Natural killer cell treated with Interleukin-12 subunit alpha and Interleukin-12 subunit beta and Interleukin-15 and Interleukin-18, amount 100 ng/mL, for 72 hours (primary cell): Measurements from ENCODE around the gene DISP3. TPM values are rescaled to one million over a fixed set of nuclear protein-coding genes. Genes with fewer than 3 reads are reported as not detected.

Experiments
- ATAC-seq, 2 donors: fragments of 150-1000 bp; cut with Tn5 transposase in 1 of 2; sonication (Bioruptor Pico), chemical (Tn5 transposase) in 1 of 2; 2 replicates each; pipeline ENCODE4 v1.10.0; 2021
- DNase-seq: peaks from one replicate; pipeline ENCODE4 v3.0.0; 2022; ENCODE audit warnings: low spot score
- H3K27ac Mint-ChIP-seq, 2 donors: 1 replicate in 1 of 2; 2 replicates in 1 of 2; pipeline ENCODE4 v1.8.0; 2022; ENCODE audit warnings: mixed read lengths in 2 of 2, mild to moderate bottlenecking in 1 of 2, moderate library complexity in 1 of 2
- H3K27me3 Mint-ChIP-seq, 2 donors: 1 replicate in 1 of 2; 2 replicates in 1 of 2; pipeline ENCODE4 v1.8.0; 2022; ENCODE audit warnings: mixed read lengths in 2 of 2
- H3K36me3 Mint-ChIP-seq: one replicate; pipeline ENCODE4 v1.8.0; 2022; ENCODE audit warnings: mixed read lengths
- H3K4me1 Mint-ChIP-seq, 2 donors: 1 replicate in 1 of 2; 2 replicates in 1 of 2; pipeline ENCODE4 v1.8.0; 2022; ENCODE audit warnings: low read depth in 2 of 2, mixed read lengths in 2 of 2, mild to moderate bottlenecking in 1 of 2
- H3K4me3 Mint-ChIP-seq: one replicate; pipeline ENCODE4 v1.8.0; 2022; ENCODE audit warnings: mixed read lengths
- H3K9me3 Mint-ChIP-seq: 2 replicates; pipeline ENCODE4 v1.8.0; 2022; ENCODE audit warnings: mixed read lengths
- total RNA-seq, 2 donors: library from RNA; stranded (reverse); gene quantifications; one replicate each; pipeline ENCODE4 v1.2.3, GENCODE V29; 2022

The DISP3 gene
- total RNA-seq, 2 donors from 2014 or later = 0.81 to 1.8 TPM

GRCh38 chr1:11470912-11471311, 8.0 kb upstream of the DISP3 start:
- Mint-ChIP-seq H3K27ac (no peak overlapping the region), H3K4me3 (no peak overlapping the region), H3K27me3 (peaks cover 21 to 31% of the 10 kb centered on the region in 2 donors), H3K4me1 (peaks cover 0 to 4% of the 10 kb centered on the region in 2 donors), H3K36me3 (no peaks in the 10 kb centered on the region), H3K9me3 (no peaks in the 10 kb centered on the region)
- ATAC-seq (no peak), DNase-seq (no peak)

GRCh38 chr1:11471473-11471872, 7.5 kb upstream of the DISP3 start:
- ATAC-seq = no peak
- H3K36me3 Mint-ChIP-seq = no peaks in the 10 kb centered on the region
- H3K4me1 Mint-ChIP-seq = peaks cover 0 to 4% of the 10 kb centered on the region in 2 donors
- DNase-seq = no peak
- H3K4me3 Mint-ChIP-seq = no peak overlapping the region
- H3K27me3 Mint-ChIP-seq = peaks cover 23 to 32% of the 10 kb centered on the region in 2 donors
- no peaks in the 10 kb centered on the region for H3K9me3 Mint-ChIP-seq
- no peak overlapping the region for H3K27ac Mint-ChIP-seq

GRCh38 chr1:11472284-11472683, 6.7 kb upstream of the DISP3 start:
- Mint-ChIP-seq H3K27me3 (peaks cover 23 to 32% of the 10 kb centered on the region in 2 donors), H3K36me3 (no peaks in the 10 kb centered on the region), H3K4me1 (peaks cover 0 to 4% of the 10 kb centered on the region in 2 donors), H3K4me3 (no peak overlapping the region), H3K9me3 (no peaks in the 10 kb centered on the region), H3K27ac (no peak overlapping the region)
- DNase-seq = no peak
- no peak for ATAC-seq

GRCh38 chr1:11472741-11473140, 6.2 kb upstream of the DISP3 start:
- Mint-ChIP-seq H3K36me3 (no peaks in the 10 kb centered on the region), H3K9me3 (no peaks in the 10 kb centered on the region), H3K27ac (no peak overlapping the region), H3K27me3 (peaks cover 24 to 36% of the 10 kb centered on the region in 2 donors), H3K4me3 (no peak overlapping the region), H3K4me1 (peaks cover 0 to 6% of the 10 kb centered on the region in 2 donors)
- ATAC-seq = no peak
- DNase-seq = no peak

- no peak for ATAC-seq
- Mint-ChIP-seq H3K4me3 (no peak overlapping the region), H3K9me3 (no peaks in the 10 kb centered on the region)
Measured at GRCh38 chr1:11473491-11474034, 5.4 kb upstream of the DISP3 start.

GRCh38 chr1:11474826-11475225, 4.1 kb upstream of the DISP3 start:
- no peak overlapping the region for H3K4me3 Mint-ChIP-seq
- peaks cover 0 to 6% of the 10 kb centered on the region in 2 donors for H3K4me1 Mint-ChIP-seq
- peaks cover 16 to 23% of the 10 kb centered on the region in 2 donors for H3K27me3 Mint-ChIP-seq
- DNase-seq (no peak), ATAC-seq (no peak)
- H3K27ac Mint-ChIP-seq = no peak overlapping the region
- no peaks in the 10 kb centered on the region for H3K36me3 Mint-ChIP-seq
- no peaks in the 10 kb centered on the region for H3K9me3 Mint-ChIP-seq

More at GRCh38 chr1:11473491-11474034, 5.4 kb upstream of the DISP3 start:
- H3K27ac Mint-ChIP-seq = no peak overlapping the region
- H3K4me1 Mint-ChIP-seq = peaks cover 0 to 6% of the 10 kb centered on the region in 2 donors
- no peak for DNase-seq
- peaks cover 21 to 32% of the 10 kb centered on the region in 2 donors for H3K27me3 Mint-ChIP-seq
- no peaks in the 10 kb centered on the region for H3K36me3 Mint-ChIP-seq

- Mint-ChIP-seq H3K27me3 (peaks cover 21 to 30% of the 10 kb centered on the region in 2 donors), H3K9me3 (peaks cover 3% of the 10 kb centered on the region), H3K27ac (no peak overlapping the region), H3K4me1 (peaks cover under 1 to 10% of the 10 kb centered on the region in 2 donors), H3K4me3 (no peak overlapping the region), H3K36me3 (no peaks in the 10 kb centered on the region)
- ATAC-seq = no peak
- DNase-seq = no peak
Measured at GRCh38 chr1:11475748-11476147, 3.2 kb upstream of the DISP3 start.

GRCh38 chr1:11479375-11479979, 522 bp downstream of the DISP3 start:
- Mint-ChIP-seq H3K27ac (no peak overlapping the region), H3K36me3 (no peaks in the 10 kb centered on the region), H3K9me3 (peaks cover 3% of the 10 kb centered on the region), H3K27me3 (peaks cover 28 to 35% of the 10 kb centered on the region in 2 donors), H3K4me3 (no peak overlapping the region), H3K4me1 (peaks cover 5 to 9% of the 10 kb centered on the region in 2 donors)
- no peak for DNase-seq
- ATAC-seq = no peak

GRCh38 chr1:11481019-11481418, 2.1 kb downstream of the DISP3 start:
- no peaks in the 10 kb centered on the region for H3K36me3 Mint-ChIP-seq
- ATAC-seq = no peak
- DNase-seq = no peak
- no peak overlapping the region for H3K27ac Mint-ChIP-seq
- peaks cover 5 to 9% of the 10 kb centered on the region in 2 donors for H3K4me1 Mint-ChIP-seq
- peak overlapping the region; percentile 36 for H3K4me3 Mint-ChIP-seq
- H3K27me3 Mint-ChIP-seq = peaks cover 35 to 44% of the 10 kb centered on the region in 2 donors
- peaks cover 3% of the 10 kb centered on the region for H3K9me3 Mint-ChIP-seq

- Mint-ChIP-seq H3K4me1 (peaks cover 5 to 9% of the 10 kb centered on the region in 2 donors), H3K4me3 (no peak overlapping the region), H3K27ac (no peak overlapping the region), H3K9me3 (peaks cover 3% of the 10 kb centered on the region), H3K36me3 (no peaks in the 10 kb centered on the region), H3K27me3 (peaks cover 34 to 48% of the 10 kb centered on the region in 2 donors)
- DNase-seq = no peak
- ATAC-seq = no peak
Measured at GRCh38 chr1:11482198-11482597, 3.2 kb downstream of the DISP3 start.

- Mint-ChIP-seq H3K9me3 (peaks cover 3% of the 10 kb centered on the region), H3K27me3 (peaks cover 34 to 43% of the 10 kb centered on the region in 2 donors), H3K27ac (no peak overlapping the region), H3K4me1 (peaks cover 5 to 7% of the 10 kb centered on the region in 2 donors), H3K36me3 (no peaks in the 10 kb centered on the region), H3K4me3 (no peak overlapping the region)
- ATAC-seq (no peak), DNase-seq (no peak)
Measured at GRCh38 chr1:11482701-11483479, 3.9 kb downstream of the DISP3 start.

- Mint-ChIP-seq H3K27me3 (peaks cover 34 to 43% of the 10 kb centered on the region in 2 donors), H3K4me3 (no peak overlapping the region), H3K9me3 (peaks cover 3% of the 10 kb centered on the region), H3K36me3 (no peaks in the 10 kb centered on the region), H3K4me1 (peaks cover 5 to 7% of the 10 kb centered on the region in 2 donors), H3K27ac (no peak overlapping the region)
- ATAC-seq (no peak), DNase-seq (no peak)
Measured at GRCh38 chr1:11483581-11484320, 4.8 kb downstream of the DISP3 start.

GRCh38 chr1:11484321-11484655, 5.3 kb downstream of the DISP3 start:
- H3K9me3 Mint-ChIP-seq = peaks cover 3% of the 10 kb centered on the region
- H3K4me3 Mint-ChIP-seq = no peak overlapping the region
- DNase-seq = no peak
- peaks cover 34 to 43% of the 10 kb centered on the region in 2 donors for H3K27me3 Mint-ChIP-seq
- no peak for ATAC-seq
- no peak overlapping the region for H3K27ac Mint-ChIP-seq
- H3K4me1 Mint-ChIP-seq = peaks cover 5 to 7% of the 10 kb centered on the region in 2 donors
- H3K36me3 Mint-ChIP-seq = no peaks in the 10 kb centered on the region
